VCaP (cell line): ENCODE measurements around the gene CFAP53.
A peak's percentile ranks its signal among the peaks of the same experiment; 100 is the strongest.

Experiments used
- H3K27ac ChIP-seq: fragments of 450-650 bp; 2 replicates; pipeline ENCODE4 v1.5.1; 2017
- CTCF ChIP-seq: fragments of 450-650 bp; conservative IDR thresholded peaks from 2 replicates; pipeline ENCODE4 v1.5.1; 2017; ENCODE audit warnings: mild to moderate bottlenecking, moderate library complexity

CFAP53 gene

GRCh38 chr18:50286391-50287027 lies 20.2 kb upstream of the CFAP53 start:
- TF ChIP-seq CTCF: no peak
- H3K27ac ChIP-seq: peak overlapping the region; percentile 78; the same call in 1 of the 2 replicates

- no peak overlapping the region for H3K27ac ChIP-seq
- no peak for TF ChIP-seq CTCF
Observed at GRCh38 chr18:50285631-50286321, 19.5 kb upstream of the CFAP53 start.

GRCh38 chr18:50285071-50285470 lies 18.8 kb upstream of the CFAP53 start:
- H3K27ac ChIP-seq: no peak overlapping the region
- TF ChIP-seq CTCF: no peak

- TF ChIP-seq CTCF: no peak
- no peak overlapping the region for H3K27ac ChIP-seq
Observed at GRCh38 chr18:50284255-50284885, 18.1 kb upstream of the CFAP53 start.

GRCh38 chr18:50283469-50284209 lies 17.3 kb upstream of the CFAP53 start:
- H3K27ac ChIP-seq: no peak overlapping the region
- TF ChIP-seq CTCF: no peak

GRCh38 chr18:50282521-50283335 lies 16.4 kb upstream of the CFAP53 start:
- H3K27ac ChIP-seq: peak overlapping the region; percentile 89
- TF ChIP-seq CTCF: no peak
